ENCODE results near the gene NBL1. TPM values are rescaled to one million over a fixed set of nuclear protein-coding genes. Genes with fewer than 3 reads are reported as not detected.

The NBL1 gene, protein sequence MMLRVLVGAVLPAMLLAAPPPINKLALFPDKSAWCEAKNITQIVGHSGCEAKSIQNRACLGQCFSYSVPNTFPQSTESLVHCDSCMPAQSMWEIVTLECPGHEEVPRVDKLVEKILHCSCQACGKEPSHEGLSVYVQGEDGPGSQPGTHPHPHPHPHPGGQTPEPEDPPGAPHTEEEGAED
- 10 to 100 TPM; 22.8 to 24.6 TPM for total RNA-seq
- polyA plus RNA-seq = 10 to 100 TPM in 1 of 2 donors, 1 to 10 TPM in 1; 8.9 to 12.0 TPM

DNA sequence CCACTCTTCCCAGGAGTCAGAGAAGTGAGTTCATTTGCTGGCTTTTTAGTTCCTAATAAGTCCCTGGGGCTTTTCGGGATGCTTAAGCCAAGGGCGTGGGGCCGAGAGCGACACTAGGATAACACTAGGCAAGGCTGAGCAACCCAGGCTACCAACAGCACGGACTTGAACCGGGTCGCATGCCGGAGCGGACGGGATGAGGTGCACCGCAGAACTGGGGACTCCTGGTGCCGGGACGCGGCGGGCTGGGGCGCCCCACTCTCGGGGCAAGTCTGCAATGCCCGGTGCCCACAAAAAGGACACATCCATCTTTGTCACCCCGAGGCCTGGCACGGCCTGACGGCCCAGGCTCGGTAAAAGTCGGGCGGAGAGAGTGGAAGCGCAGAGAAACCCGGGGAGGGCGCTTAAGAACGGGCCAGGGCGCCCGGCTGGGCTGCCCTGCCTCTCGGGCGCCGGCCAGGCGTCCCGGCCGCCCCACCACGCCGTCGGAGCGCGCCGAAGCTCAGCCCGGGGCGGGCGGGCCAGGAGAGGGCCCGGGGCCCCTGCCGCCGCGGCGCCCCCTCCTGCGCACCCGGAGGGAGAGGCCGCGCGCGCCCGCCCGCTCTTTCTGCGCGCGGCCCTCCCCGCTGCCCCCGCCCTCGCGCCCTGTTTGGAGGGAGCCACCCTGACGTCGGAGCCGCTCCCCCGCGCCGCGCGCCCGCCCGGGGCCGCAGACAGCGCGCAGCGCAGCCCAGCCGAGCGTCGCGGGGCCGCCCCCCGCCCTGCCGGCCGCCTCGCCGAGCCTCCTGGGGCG lies at the start of gene NBL1:
NBL1 (plus strand) TSS at position 710 of the 793 bp plus-strand sequence. CDS start 10,720 bp downstream, outside the sequence.
- intact Hi-C loops (cut with micrococcal nuclease) = loop anchor here (1.0 to 2.0 kb wide), 2 partner anchors 37 to 47 kb away; a partner anchor contains a TSS
- DNase-seq = peak; percentile 72 to 83 (median 79)
- Mint-ChIP-seq H3K27me3 (peaks cover 6 to 7% of the 10 kb centered on the region in 2 donors), H3K36me3 (peaks cover 0 to 11% of the 10 kb centered on the region in 2 donors), H3K4me3 (peak within 1 kb of the TSS; percentile 95 to 99 (median 97)), H3K4me1 (peaks cover 19 to 43% (median 29%) of the 10 kb centered on the region in 4 donors), H3K27ac (peak within 1 kb of the TSS; percentile 94 to 97 (median 96)), H3K9me3 (no peaks in the 10 kb centered on the region)
- Histone ChIP-seq H3K4me1 (ENCODE audit: insufficient read depth, low read length) (peaks cover 25% of the 10 kb centered on the region), H3K27me3 (ENCODE audit: insufficient read depth, low read length) (no peaks in the 10 kb centered on the region), H3K4me3 (ENCODE audit: low read length in 2 of 2) (peak within 1 kb of the TSS; percentile 36 to 67), H3K9me3 (ENCODE audit: control insufficient read depth in 1 of 2, low read length in 2 of 2) (no peaks in the 10 kb centered on the region), H3K27ac (ENCODE audit: low read depth, low read length) (peak within 1 kb of the TSS; percentile 60), H3K36me3 (ENCODE audit: insufficient read depth, low read length) (no peaks in the 10 kb centered on the region)
- POLR2A ChIA-PET (ENCODE audit: partially characterized antibody) = interaction anchor here (0.7 to 4.0 kb wide), 11 partner anchors 15 to 392 kb away, joined by 3 to 45 read pairs (median 3); partner anchors contain the start of genes CAPZB, EMC1 and MRTO4
- CTCF ChIA-PET (ENCODE audit: partially characterized antibody) = interaction anchor here (2.1 kb wide), 1 partner anchor 10 kb away, joined by 6 read pairs; no protein-coding TSS in a partner anchor

DNA sequence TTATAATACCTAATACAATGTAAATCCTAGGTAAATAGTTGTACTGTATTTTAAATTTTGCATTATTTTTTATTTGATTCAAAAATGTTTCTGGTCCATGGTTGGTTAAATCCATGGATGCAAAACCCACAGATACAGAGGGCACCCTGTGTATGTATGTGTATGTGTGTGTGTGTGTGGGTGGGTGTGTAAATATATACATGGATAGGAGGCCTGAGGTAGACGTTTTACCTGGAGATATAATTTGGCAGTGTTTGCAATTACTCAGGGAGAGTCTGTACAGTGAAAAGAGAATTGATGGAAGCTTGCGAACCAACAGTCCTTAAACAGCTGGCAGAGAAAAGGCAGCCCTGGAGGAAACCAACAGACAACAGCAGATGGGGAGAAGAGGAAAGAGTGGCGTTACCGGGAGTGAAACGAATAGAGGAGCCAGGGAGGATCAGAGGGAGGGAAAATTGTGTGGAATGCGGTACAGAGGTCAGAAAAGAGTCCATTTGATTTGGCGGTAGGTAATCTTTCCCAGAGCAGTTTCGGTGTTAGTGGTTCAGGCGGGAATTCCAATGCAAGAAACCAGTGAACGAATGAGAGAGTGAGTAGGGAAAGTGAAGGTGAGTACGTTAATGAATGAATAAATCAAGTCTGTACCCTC lies 47.9 kb upstream of the NBL1 start:
- Mint-ChIP-seq H3K4me3 (peak overlapping the region; percentile 89 to 100 (median 98)), H3K27me3 (peaks cover 0 to 4% of the 10 kb centered on the region in 2 donors), H3K36me3 (peaks cover 0 to 20% of the 10 kb centered on the region in 2 donors), H3K4me1 (peaks cover 30 to 47% (median 39%) of the 10 kb centered on the region in 4 donors), H3K9me3 (peaks cover 0 to 3% (median 0%) of the 10 kb centered on the region in 8 donors), H3K27ac (peak overlapping the region; percentile 98 to 100 (median 100))
- POLR2A ChIA-PET (ENCODE audit: partially characterized antibody) = interaction anchor here (0.5 to 5.0 kb wide), 28 partner anchors 11 to 640 kb away, joined by 3 to 72 read pairs (median 6); partner anchors contain the start of genes CAPZB, EMC1, MRTO4 and NBL1
- Histone ChIP-seq H3K9me3 (ENCODE audit: control insufficient read depth in 1 of 2, low read length in 2 of 2) (no peaks in the 10 kb centered on the region), H3K27ac (ENCODE audit: low read depth, low read length) (peak overlapping the region; percentile 100), H3K27me3 (ENCODE audit: insufficient read depth, low read length) (no peaks in the 10 kb centered on the region), H3K4me1 (ENCODE audit: insufficient read depth, low read length) (peaks cover 44% of the 10 kb centered on the region), H3K36me3 (ENCODE audit: insufficient read depth, low read length) (no peaks in the 10 kb centered on the region), H3K4me3 (ENCODE audit: low read length in 2 of 2) (peak overlapping the region; percentile 63 to 88)
- CTCF ChIA-PET (ENCODE audit: partially characterized antibody) = interaction anchor here (0.8 to 2.9 kb wide), 5 partner anchors 14 to 205 kb away, joined by 3 to 21 read pairs (median 4); no protein-coding TSS in a partner anchor
- intact Hi-C loops (cut with micrococcal nuclease) = loop anchor here (1.0 to 10.0 kb wide), 4 partner anchors 48 to 351 kb away; partner anchors contain the start of genes CAPZB and NBL1
- DNase-seq = no peak

DNA sequence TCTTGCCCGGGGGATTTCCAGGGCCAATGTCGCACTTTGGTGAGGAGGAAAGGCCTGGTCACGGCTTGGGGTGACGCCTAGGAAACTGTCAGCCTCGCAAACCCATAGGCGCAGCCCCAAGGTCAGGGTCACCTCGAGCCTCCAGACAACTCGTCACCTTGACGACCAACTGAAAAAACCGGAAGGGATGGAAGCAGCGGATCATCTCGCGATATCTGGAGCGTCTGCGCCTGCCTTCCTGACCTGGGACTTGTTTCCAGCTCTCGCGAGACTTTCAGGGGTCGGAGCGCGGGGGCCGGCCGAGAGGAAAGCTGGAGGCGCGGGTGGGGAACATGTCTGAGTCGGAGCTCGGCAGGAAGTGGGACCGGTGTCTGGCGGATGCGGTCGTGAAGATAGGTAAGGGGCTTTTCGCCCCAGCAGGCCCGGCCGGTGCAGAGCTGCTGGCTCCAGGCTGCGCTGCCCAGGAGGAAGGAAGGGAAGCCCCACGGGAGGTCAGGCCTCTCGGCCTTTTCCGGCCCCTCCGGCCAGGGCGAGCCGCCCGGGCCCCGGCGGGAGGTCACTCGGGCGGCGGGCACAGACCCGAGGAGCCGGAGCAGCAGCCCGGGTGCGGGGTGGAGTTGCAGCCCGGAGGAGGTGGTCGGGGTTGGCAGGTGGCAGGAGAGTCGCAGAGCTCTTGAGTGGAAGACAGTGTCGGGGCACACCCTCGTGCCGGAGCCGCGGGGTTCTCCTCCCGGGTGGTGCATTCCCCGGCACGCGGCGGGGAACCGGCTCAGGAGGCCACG lies 47.2 kb upstream of the NBL1 start:
- no peaks in the 10 kb centered on the region for H3K27me3 ChIP-seq (ENCODE audit: insufficient read depth, low read length)
- peaks cover 0 to 4% of the 10 kb centered on the region in 2 donors for H3K27me3 Mint-ChIP-seq
- H3K4me1 ChIP-seq (ENCODE audit: insufficient read depth, low read length) = peaks cover 51% of the 10 kb centered on the region
- H3K36me3 Mint-ChIP-seq = peaks cover 4 to 24% of the 10 kb centered on the region in 2 donors
- H3K4me3 ChIP-seq (ENCODE audit: low read length in 2 of 2) = peak overlapping the region; percentile 63 to 88
- DNase-seq = peak; percentile 97 to 99 (median 98)
- H3K27ac Mint-ChIP-seq = peak overlapping the region; percentile 98 to 100 (median 100)
- intact Hi-C loops (cut with micrococcal nuclease) = loop anchor here (1.0 to 10.0 kb wide), 5 partner anchors 47 to 352 kb away; partner anchors contain the start of genes CAPZB and NBL1
- peaks cover 33 to 54% (median 44%) of the 10 kb centered on the region in 4 donors for H3K4me1 Mint-ChIP-seq
- H3K27ac ChIP-seq (ENCODE audit: low read depth, low read length) = peak overlapping the region; percentile 100
- H3K9me3 Mint-ChIP-seq = peaks cover 0 to 3% (median 0%) of the 10 kb centered on the region in 8 donors
- ChIA-PET POLR2A (ENCODE audit: partially characterized antibody) (interaction anchor here (0.7 to 5.0 kb wide), 33 partner anchors 10 to 641 kb away, joined by 3 to 72 read pairs (median 5); partner anchors contain the start of genes CAPZB, EMC1, MRTO4 and NBL1), CTCF (ENCODE audit: partially characterized antibody) (interaction anchor here (0.8 to 2.9 kb wide), 7 partner anchors 9 to 206 kb away, joined by 3 to 21 read pairs (median 6); no protein-coding TSS in a partner anchor)
- peak overlapping the region; percentile 89 to 100 (median 98) for H3K4me3 Mint-ChIP-seq
- H3K9me3 ChIP-seq (ENCODE audit: control insufficient read depth in 1 of 2, low read length in 2 of 2) = no peaks in the 10 kb centered on the region
- no peaks in the 10 kb centered on the region for H3K36me3 ChIP-seq (ENCODE audit: insufficient read depth, low read length)

DNA sequence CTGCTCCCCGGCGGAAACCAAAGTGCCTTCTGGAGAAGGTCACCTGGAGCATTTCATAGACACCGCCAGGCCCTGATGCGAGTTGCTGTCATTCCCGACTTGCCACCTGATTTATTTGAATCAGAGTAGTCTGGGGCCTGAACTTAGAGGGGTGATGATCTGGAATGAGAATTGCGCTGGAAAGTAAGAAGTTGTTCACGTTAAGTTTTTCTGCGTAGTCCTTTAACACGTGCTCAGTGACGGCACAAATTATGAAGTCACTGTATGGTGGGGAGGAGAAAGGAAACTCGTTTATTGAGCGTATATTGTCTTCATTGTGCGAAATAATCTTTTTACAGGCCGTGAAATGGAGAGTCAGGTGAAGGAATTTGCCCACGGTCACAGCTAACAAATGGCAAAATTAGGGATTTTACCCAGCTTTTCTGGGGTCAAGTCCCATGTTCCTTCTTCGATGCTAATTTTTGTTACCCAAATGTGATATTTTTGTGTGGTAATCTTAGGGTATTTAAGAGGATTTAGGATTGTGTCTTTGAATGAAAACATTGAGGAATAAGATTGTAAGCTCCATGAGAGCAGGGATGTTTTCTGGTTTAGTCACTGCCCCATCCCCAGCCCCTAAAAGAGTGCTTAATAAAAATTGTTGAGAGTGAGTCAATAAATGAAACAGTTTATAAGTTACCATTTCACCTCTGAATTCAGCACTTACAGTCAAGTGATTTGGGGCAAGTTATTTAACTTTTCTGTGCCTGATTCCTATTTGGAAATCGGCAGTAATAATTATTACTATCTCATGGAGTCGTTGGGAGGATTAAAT lies 46.4 kb upstream of the NBL1 start:
- H3K4me1 Mint-ChIP-seq = peaks cover 38 to 62% (median 52%) of the 10 kb centered on the region in 4 donors
- Histone ChIP-seq H3K4me3 (ENCODE audit: low read length in 2 of 2) (peak overlapping the region; percentile 63 to 88), H3K4me1 (ENCODE audit: insufficient read depth, low read length) (peaks cover 59% of the 10 kb centered on the region), H3K36me3 (ENCODE audit: insufficient read depth, low read length) (no peaks in the 10 kb centered on the region), H3K27ac (ENCODE audit: low read depth, low read length) (peak overlapping the region; percentile 100), H3K27me3 (ENCODE audit: insufficient read depth, low read length) (no peaks in the 10 kb centered on the region), H3K9me3 (ENCODE audit: control insufficient read depth in 1 of 2, low read length in 2 of 2) (no peaks in the 10 kb centered on the region)
- peak overlapping the region; percentile 98 to 100 (median 100) for H3K27ac Mint-ChIP-seq
- peaks cover 9 to 30% of the 10 kb centered on the region in 2 donors for H3K36me3 Mint-ChIP-seq
- ChIA-PET POLR2A (ENCODE audit: partially characterized antibody) (interaction anchor here (0.7 to 5.0 kb wide), 33 partner anchors 10 to 642 kb away, joined by 3 to 72 read pairs (median 5); partner anchors contain the start of genes CAPZB, EMC1, MRTO4 and NBL1), CTCF (ENCODE audit: partially characterized antibody) (interaction anchor here (0.8 to 2.9 kb wide), 6 partner anchors 8 to 129 kb away, joined by 3 to 21 read pairs (median 6); no protein-coding TSS in a partner anchor)
- peak; percentile 77 to 86 (median 83) for DNase-seq
- peak overlapping the region; percentile 89 to 100 (median 98) for H3K4me3 Mint-ChIP-seq
- intact Hi-C loops (cut with micrococcal nuclease) = loop anchor here (1.0 to 10.0 kb wide), 3 partner anchors 135 to 353 kb away; no protein-coding TSS in a partner anchor
- H3K27me3 Mint-ChIP-seq = peaks cover 0 to 4% of the 10 kb centered on the region in 2 donors
- peaks cover 0 to 3% (median 0%) of the 10 kb centered on the region in 8 donors for H3K9me3 Mint-ChIP-seq

DNA sequence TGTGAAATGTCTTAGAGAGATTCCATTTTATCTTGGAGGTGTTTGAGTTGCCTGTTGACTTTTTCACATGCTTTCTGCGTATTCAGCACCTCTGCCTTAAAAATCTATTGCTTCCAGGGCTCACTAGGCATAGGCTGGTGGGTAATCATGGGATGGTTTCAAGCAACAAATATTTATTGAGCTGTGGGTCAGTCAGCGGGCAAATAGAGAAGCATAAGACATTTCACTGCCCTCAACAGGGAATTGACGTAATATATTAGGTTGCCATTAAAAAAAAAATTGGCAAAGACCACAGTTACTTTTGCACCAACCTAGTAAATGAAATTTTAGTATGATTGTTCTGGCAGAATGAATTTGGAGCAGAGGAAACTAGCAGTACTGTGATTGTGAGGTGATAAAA lies 44.3 kb upstream of the NBL1 start:
- CTCF ChIA-PET (ENCODE audit: partially characterized antibody) = interaction anchor here (1.4 to 2.1 kb wide), 2 partner anchors 18 to 54 kb away, joined by 4 to 6 read pairs; no protein-coding TSS in a partner anchor
- POLR2A ChIA-PET (ENCODE audit: partially characterized antibody) = interaction anchor here (1.0 to 5.0 kb wide), 5 partner anchors 20 to 114 kb away, joined by 3 to 72 read pairs (median 3); partner anchors contain the start of gene CAPZB
- intact Hi-C loops (cut with micrococcal nuclease) = loop anchor here (10.0 kb wide), 1 partner anchor 355 kb away; no protein-coding TSS in a partner anchor
- peaks cover 15 to 37% of the 10 kb centered on the region in 2 donors for H3K36me3 Mint-ChIP-seq
- Histone ChIP-seq H3K9me3 (ENCODE audit: control insufficient read depth in 1 of 2, low read length in 2 of 2) (no peaks in the 10 kb centered on the region), H3K36me3 (ENCODE audit: insufficient read depth, low read length) (no peaks in the 10 kb centered on the region), H3K27me3 (ENCODE audit: insufficient read depth, low read length) (no peaks in the 10 kb centered on the region), H3K27ac (ENCODE audit: low read depth, low read length) (peak overlapping the region; percentile 65), H3K4me1 (ENCODE audit: insufficient read depth, low read length) (peaks cover 80% of the 10 kb centered on the region), H3K4me3 (ENCODE audit: low read length in 2 of 2) (peak overlapping the region in 1 of 2 donors; percentile 13)
- peak overlapping the region; percentile 66 to 86 (median 74) for H3K4me3 Mint-ChIP-seq
- H3K27me3 Mint-ChIP-seq = peaks cover 0 to 4% of the 10 kb centered on the region in 2 donors
- DNase-seq = no peak
- peaks cover 0 to 3% (median 0%) of the 10 kb centered on the region in 8 donors for H3K9me3 Mint-ChIP-seq
- H3K27ac Mint-ChIP-seq = peak overlapping the region; percentile 94 to 100 (median 97)
- H3K4me1 Mint-ChIP-seq = peaks cover 47 to 82% (median 66%) of the 10 kb centered on the region in 4 donors

Measured in CD4-positive, alpha-beta memory T cell (primary cell).